T-helper 2 cell treated with Interferon-gamma antibody and Interleukin-4, amounts not matched to agents 5 μg/mL and 100 μg/mL, for 36 hours (primary cell): ENCODE measurements around the gene AKR1C8.
"Not testable (repeated sequence)": the region's sequence is repeated elsewhere in the genome, so short reads cannot be mapped to it uniquely, and the experiment has no call there.

Source experiments
- DNase-seq: peaks from one replicate; pipeline ENCODE4 v3.0.0; 2021; ENCODE audit warnings: low spot score
- H3K27ac Mint-ChIP-seq: one replicate; pipeline ENCODE4 v1.8.0; 2021; ENCODE audit warnings: mild to moderate bottlenecking, mixed read lengths
- H3K27me3 Mint-ChIP-seq: one replicate; pipeline ENCODE4 v1.8.0; 2021; ENCODE audit warnings: low read depth, mixed read lengths
- H3K36me3 Mint-ChIP-seq: one replicate; pipeline ENCODE4 v1.8.0; 2021; ENCODE audit warnings: low read depth, mixed read lengths
- H3K4me1 Mint-ChIP-seq: one replicate; pipeline ENCODE4 v1.8.0; 2021; ENCODE audit warnings: low read depth, mixed read lengths
- H3K4me3 Mint-ChIP-seq: one replicate; pipeline ENCODE4 v1.8.0; 2022; ENCODE audit warnings: mild to moderate bottlenecking, moderate library complexity, mixed read lengths
- H3K9me3 Mint-ChIP-seq: one replicate; pipeline ENCODE4 v1.8.0; 2021; ENCODE audit warnings: mixed read lengths

The AKR1C8 gene

DNA sequence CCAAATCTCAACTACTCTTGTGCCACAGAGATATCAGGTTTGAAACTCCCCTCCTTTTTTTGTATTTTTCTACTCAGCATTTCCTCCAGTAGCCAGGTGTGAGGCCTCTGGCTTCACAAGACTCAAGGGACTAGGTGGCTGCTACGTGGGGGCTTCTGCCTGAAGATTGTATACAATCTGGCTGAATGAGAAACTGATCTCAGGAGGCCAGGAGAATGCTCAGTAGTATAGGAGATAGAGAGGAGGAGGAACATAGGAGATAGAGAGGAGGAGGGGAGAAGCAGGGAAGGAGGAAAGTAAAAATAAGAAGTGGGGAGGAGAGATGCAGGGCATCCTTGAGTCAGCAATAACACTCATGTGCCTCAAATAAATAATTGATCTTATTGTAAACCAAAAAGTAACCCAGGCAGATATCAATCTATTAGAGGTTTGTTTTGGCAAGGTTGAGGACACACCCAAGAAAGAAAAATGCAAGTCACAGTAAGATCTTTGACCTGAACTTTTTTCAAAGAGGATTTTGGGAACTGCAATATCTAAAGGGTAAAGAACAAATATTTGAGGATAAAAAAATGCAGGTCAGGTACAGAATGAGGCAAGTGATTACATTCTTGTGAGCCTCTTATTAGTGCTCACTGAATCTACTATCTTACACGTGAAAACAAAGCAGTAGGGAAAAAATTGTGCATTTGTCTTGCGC lies 36.8 kb downstream of the AKR1C8 start:
- H3K4me3 Mint-ChIP-seq = no peak overlapping the region
- H3K9me3 Mint-ChIP-seq = peaks cover 11% of the 10 kb centered on the region
- H3K27ac Mint-ChIP-seq = no peak overlapping the region
- H3K4me1 Mint-ChIP-seq = no peaks in the 10 kb centered on the region
- H3K27me3 Mint-ChIP-seq = no peaks in the 10 kb centered on the region
- H3K36me3 Mint-ChIP-seq = no peaks in the 10 kb centered on the region
- DNase-seq = no peak

GRCh38 chr10:5147255-5147980 lies 37.5 kb downstream of the AKR1C8 start:
- Mint-ChIP-seq H3K4me1 (no peaks in the 10 kb centered on the region), H3K27me3 (no peaks in the 10 kb centered on the region), H3K4me3 (no peak overlapping the region), H3K36me3 (no peaks in the 10 kb centered on the region), H3K27ac (no peak overlapping the region), H3K9me3 (peaks cover 8% of the 10 kb centered on the region)
- DNase-seq = no peak

- H3K36me3 Mint-ChIP-seq = no peaks in the 10 kb centered on the region
- H3K4me3 Mint-ChIP-seq = no peak overlapping the region
- no peak for DNase-seq
- peaks cover 8% of the 10 kb centered on the region for H3K9me3 Mint-ChIP-seq
- no peaks in the 10 kb centered on the region for H3K27me3 Mint-ChIP-seq
- no peak overlapping the region for H3K27ac Mint-ChIP-seq
- H3K4me1 Mint-ChIP-seq = no peaks in the 10 kb centered on the region
These were observed 38.1 kb downstream of the AKR1C8 start for GRCh38 chr10:5146920-5147254.

GRCh38 chr10:5143137-5143536 lies 41.8 kb downstream of the AKR1C8 start:
- Mint-ChIP-seq H3K27me3 (no peaks in the 10 kb centered on the region), H3K4me1 (no peaks in the 10 kb centered on the region), H3K4me3 (no peak overlapping the region), H3K9me3 (peaks cover 7% of the 10 kb centered on the region), H3K36me3 (no peaks in the 10 kb centered on the region), H3K27ac (no peak overlapping the region)
- no peak for DNase-seq

- no peak overlapping the region for H3K27ac Mint-ChIP-seq
- H3K9me3 Mint-ChIP-seq = peaks cover 15% of the 10 kb centered on the region
- H3K4me3 Mint-ChIP-seq = no peak overlapping the region
- no peaks in the 10 kb centered on the region for H3K4me1 Mint-ChIP-seq
- DNase-seq = no peak
- H3K27me3 Mint-ChIP-seq = no peaks in the 10 kb centered on the region
- H3K36me3 Mint-ChIP-seq = no peaks in the 10 kb centered on the region
These were observed 42.8 kb downstream of the AKR1C8 start for GRCh38 chr10:5142199-5142598.

DNA sequence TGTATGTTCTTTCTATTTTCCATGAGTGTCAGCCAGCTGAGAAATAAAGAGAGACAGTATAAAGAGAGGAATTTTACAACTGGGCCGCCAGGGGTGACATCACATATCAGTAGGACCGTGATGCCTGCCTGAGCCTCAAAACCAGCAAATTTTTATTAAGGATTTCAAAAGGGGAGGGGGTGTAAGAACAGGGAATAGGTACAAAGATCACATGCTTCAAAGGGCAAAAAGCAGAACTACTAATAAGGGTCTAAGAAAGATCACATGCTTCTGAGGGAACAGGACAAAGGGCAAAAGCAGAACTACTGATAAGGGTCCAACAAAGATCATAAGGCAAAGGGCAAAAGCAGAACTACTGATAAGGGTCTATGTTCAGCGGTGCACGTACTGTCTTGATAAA lies 47.3 kb downstream of the AKR1C8 start:
- not testable (repeated sequence) for H3K4me1 Mint-ChIP-seq, H3K36me3 Mint-ChIP-seq, H3K4me3 Mint-ChIP-seq, DNase-seq, H3K27ac Mint-ChIP-seq, H3K27me3 Mint-ChIP-seq
- peaks cover 33% of the 10 kb centered on the region for H3K9me3 Mint-ChIP-seq

DNA sequence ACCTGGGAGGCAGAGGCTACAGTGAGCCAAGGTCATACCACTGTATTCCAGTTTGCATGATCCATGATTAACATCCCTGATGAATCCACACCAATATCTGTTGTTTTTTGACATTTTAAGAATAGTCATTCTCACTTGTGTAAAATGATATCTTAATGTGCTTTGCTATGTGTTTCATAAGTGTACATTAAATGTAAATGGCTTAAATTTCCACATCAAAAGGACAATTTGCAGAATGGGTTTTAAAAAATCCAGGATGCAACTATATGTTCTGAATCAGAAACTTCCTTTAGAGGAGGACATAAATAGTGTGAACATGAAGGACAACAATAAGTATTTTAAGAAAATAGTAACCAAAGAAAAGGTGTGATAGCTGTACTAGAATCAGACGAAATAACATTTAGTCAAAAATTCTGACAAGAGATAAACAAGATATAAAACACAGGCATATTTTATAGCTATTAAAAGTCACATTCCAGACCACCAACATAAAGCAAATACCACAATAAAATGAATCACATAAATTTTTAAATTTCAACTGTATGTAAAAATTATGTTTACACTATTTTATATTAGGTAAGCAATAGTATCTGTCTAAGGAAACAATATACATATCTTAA lies 48.4 kb downstream of the AKR1C8 start:
- no peak for DNase-seq
- H3K4me3 Mint-ChIP-seq = no peak overlapping the region
- no peaks in the 10 kb centered on the region for H3K4me1 Mint-ChIP-seq
- H3K27me3 Mint-ChIP-seq = no peaks in the 10 kb centered on the region
- H3K9me3 Mint-ChIP-seq = peaks cover 33% of the 10 kb centered on the region
- H3K36me3 Mint-ChIP-seq = no peaks in the 10 kb centered on the region
- H3K27ac Mint-ChIP-seq = no peak overlapping the region

GRCh38 chr10:5135581-5135980 lies 49.4 kb downstream of the AKR1C8 start:
- H3K9me3 Mint-ChIP-seq = peaks cover 33% of the 10 kb centered on the region
- no peaks in the 10 kb centered on the region for H3K36me3 Mint-ChIP-seq
- H3K4me1 Mint-ChIP-seq = no peaks in the 10 kb centered on the region
- no peak overlapping the region for H3K27ac Mint-ChIP-seq
- H3K4me3 Mint-ChIP-seq = no peak overlapping the region
- DNase-seq = no peak
- no peaks in the 10 kb centered on the region for H3K27me3 Mint-ChIP-seq

GRCh38 chr10:5125315-5126044 lies 59.5 kb downstream of the AKR1C8 start:
- Mint-ChIP-seq H3K4me3 (no peak overlapping the region), H3K4me1 (no peaks in the 10 kb centered on the region)
- DNase-seq = no peak

GRCh38 chr10:5123886-5124285 lies 61.1 kb downstream of the AKR1C8 start:
- H3K27ac Mint-ChIP-seq = no peak overlapping the region

More at GRCh38 chr10:5125315-5126044, 59.5 kb downstream of the AKR1C8 start:
- Mint-ChIP-seq H3K27ac (no peak overlapping the region), H3K36me3 (no peaks in the 10 kb centered on the region), H3K27me3 (peaks cover 2% of the 10 kb centered on the region), H3K9me3 (peaks cover 3% of the 10 kb centered on the region)

GRCh38 chr10:5119997-5120396 lies 65.0 kb downstream of the AKR1C8 start:
- H3K4me1 Mint-ChIP-seq, H3K27me3 Mint-ChIP-seq, H3K4me3 Mint-ChIP-seq, H3K27ac Mint-ChIP-seq, H3K36me3 Mint-ChIP-seq, DNase-seq, H3K9me3 Mint-ChIP-seq: not testable (repeated sequence)

More at GRCh38 chr10:5123886-5124285, 61.1 kb downstream of the AKR1C8 start:
- Mint-ChIP-seq H3K27me3 (no peaks in the 10 kb centered on the region), H3K36me3 (no peaks in the 10 kb centered on the region), H3K4me3 (no peak overlapping the region), H3K4me1 (no peaks in the 10 kb centered on the region), H3K9me3 (peaks cover 3% of the 10 kb centered on the region)
- no peak for DNase-seq

- no peak overlapping the region for H3K27ac Mint-ChIP-seq
- H3K36me3 Mint-ChIP-seq = no peaks in the 10 kb centered on the region
- no peaks in the 10 kb centered on the region for H3K27me3 Mint-ChIP-seq
- H3K4me1 Mint-ChIP-seq = no peaks in the 10 kb centered on the region
- H3K4me3 Mint-ChIP-seq = no peak overlapping the region
- no peak for DNase-seq
- H3K9me3 Mint-ChIP-seq = peaks cover 3% of the 10 kb centered on the region
These were observed 67.9 kb downstream of the AKR1C8 start for GRCh38 chr10:5117026-5117425.

GRCh38 chr10:5116621-5117020 lies 68.3 kb downstream of the AKR1C8 start:
- H3K36me3 Mint-ChIP-seq = no peaks in the 10 kb centered on the region
- H3K27ac Mint-ChIP-seq = no peak overlapping the region
- H3K4me3 Mint-ChIP-seq = no peak overlapping the region

GRCh38 chr10:5109861-5110260 lies 75.1 kb downstream of the AKR1C8 start:
- H3K4me1 Mint-ChIP-seq, DNase-seq, H3K27me3 Mint-ChIP-seq, H3K4me3 Mint-ChIP-seq, H3K36me3 Mint-ChIP-seq, H3K27ac Mint-ChIP-seq, H3K9me3 Mint-ChIP-seq: not testable (repeated sequence)

More at GRCh38 chr10:5116621-5117020, 68.3 kb downstream of the AKR1C8 start:
- peaks cover 3% of the 10 kb centered on the region for H3K9me3 Mint-ChIP-seq
- no peaks in the 10 kb centered on the region for H3K27me3 Mint-ChIP-seq
- DNase-seq = no peak
- H3K4me1 Mint-ChIP-seq = no peaks in the 10 kb centered on the region
